ENCODE measurements around the gene SLC26A2. TPM values are rescaled to one million over a fixed set of nuclear protein-coding genes. Genes with fewer than 3 reads are reported as not detected.

Gene SLC26A2
- total and polyA plus RNA-seq, 2 donors (not counting 1 experiment from before 2014, with no cell fraction given): 2.1 to 13.2 TPM

GRCh38 chr5:149913436-149914419, 46.8 kb upstream of the SLC26A2 start:
- Mint-ChIP-seq H3K9me3 (ENCODE audit: insufficient read depth) (no peaks in the 10 kb centered on the region), H3K27me3 (peaks cover 31% of the 10 kb centered on the region), H3K4me1 (peaks cover 4% of the 10 kb centered on the region), H3K4me3 (no peak overlapping the region), H3K27ac (no peak overlapping the region)
- H3K9me3 ChIP-seq (ENCODE audit: control extremely low read depth in 1 of 3, control insufficient read depth in 2 of 3, insufficient read depth in 1 of 3, low read length in 2 of 3): no peaks in the 10 kb centered on the region
- H3K27ac ChIP-seq (ENCODE audit: low read length in 2 of 2): no peak overlapping the region
- 95% methylated on average over 2 of the region's 7 CpGs for WGBS (ENCODE audit: insufficient coverage)
- no peaks in the 10 kb centered on the region for H3K36me3 ChIP-seq (replicated peaks in 1 of 2; ENCODE audit: control extremely low read depth in 1 of 2, control insufficient read depth in 1 of 2, extremely low read depth in 1 of 2, insufficient read depth in 2 of 2, low read length in 1 of 2)
- no peak overlapping the region for H3K9ac ChIP-seq (ENCODE audit: low read length)
- POLR2A ChIA-PET: no interaction called here
- no peak overlapping the region for H2AFZ ChIP-seq (ENCODE audit: insufficient read depth, low read depth, low read length, poor library complexity, severe bottlenecking)
- ATAC-seq (ENCODE audit: low read depth): no peak
- CTCF ChIA-PET: interaction anchor here (1.2 kb wide), 1 partner anchor 35 kb away, joined by 3 read pairs; no protein-coding TSS in a partner anchor
- H3K4me3 ChIP-seq (ENCODE audit: control extremely low read depth in 1 of 5, extremely low read depth in 1 of 5, insufficient read depth in 1 of 5, low read depth in 2 of 5, low read length in 4 of 5): no peak overlapping the region
- DNase-seq: no peak
- peaks cover 0 to 4% (median 1%) of the 10 kb centered on the region in 4 experiments for H3K27me3 ChIP-seq (replicated peaks in 1 of 4; ENCODE audit: control extremely low read depth in 1 of 4, control insufficient read depth in 3 of 4, insufficient read depth in 4 of 4, low read length in 3 of 4)
- no peaks in the 10 kb centered on the region for H4K20me1 ChIP-seq (ENCODE audit: control insufficient read depth, insufficient read depth, low read length, poor library complexity, severe bottlenecking)
- H3K79me2 ChIP-seq (ENCODE audit: control insufficient read depth, insufficient read depth, low read length): no peaks in the 10 kb centered on the region
- TF ChIP-seq EZH2 (IDR thresholded peaks at IDR 0.05; ENCODE audit: borderline replicate concordance, insufficient read depth, low read depth, low read length, poor library complexity, severe bottlenecking) (no peak), CTCF (IDR thresholded peaks at IDR 0.05) (no peak)
- H3K4me2 ChIP-seq (replicated peaks; ENCODE audit: low read depth, low read length, poor library complexity, severe bottlenecking): no peak overlapping the region
- intact Hi-C loops (cut with micrococcal nuclease): no loop called here
- no peaks in the 10 kb centered on the region for H3K4me1 ChIP-seq (ENCODE audit: control insufficient read depth in 2 of 2, insufficient read depth in 2 of 2, low read length in 2 of 2)

All from B cell (primary cell).